GM10266 (cell line): ENCODE measurements around the gene ISX.

Source experiments
- DNase-seq: peaks from one replicate; pipeline ENCODE4 v3.0.0; 2012; ENCODE audit errors: extremely low spot score
- CTCF ChIP-seq: IDR thresholded peaks from 2 replicates; pipeline ENCODE4 v1.5.1; 2012; ENCODE audit warnings: mild to moderate bottlenecking, low read depth; ENCODE audit not compliant: control insufficient read depth, insufficient read depth; ENCODE audit errors: missing control alignments

Gene ISX

GRCh38 chr22:35133702-35134380 lies 67.9 kb downstream of the ISX start:
- no peak for DNase-seq
- no peak for TF ChIP-seq CTCF

DNA sequence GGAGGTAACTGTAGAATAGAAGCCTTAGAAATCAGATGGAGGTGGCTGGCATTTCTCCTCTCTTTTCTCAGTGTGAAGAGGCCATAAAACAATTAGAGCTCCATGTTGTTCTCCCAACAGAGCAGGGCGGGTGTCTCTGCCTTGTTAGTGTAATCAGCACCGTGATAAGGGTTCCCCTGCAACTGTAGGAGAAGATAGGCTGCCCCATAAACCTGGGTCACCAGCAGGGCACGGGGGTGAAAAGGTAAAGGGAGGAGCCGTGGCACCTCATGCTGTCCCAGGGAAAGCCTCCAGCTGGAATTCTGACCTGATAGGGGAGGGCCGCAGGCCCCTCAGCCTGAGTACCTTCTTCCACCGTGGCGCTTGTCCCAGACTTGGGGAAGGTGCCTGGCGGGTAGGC lies 68.7 kb downstream of the ISX start:
- no peak for TF ChIP-seq CTCF

GRCh38 chr22:35135165-35135564 lies 69.2 kb downstream of the ISX start:
- DNase-seq, result no peak
- no peak for TF ChIP-seq CTCF

More for the DNA sequence above, 68.7 kb downstream of the ISX start:
- no peak for DNase-seq
